Measurements from ENCODE around the gene HDAC9.
A peak's percentile ranks its signal among the peaks of the same experiment; 100 is the strongest.

Gene HDAC9

GRCh38 chr7:18495412-18496340 lies at the start of gene HDAC9:
TSS of gene HDAC9 (plus strand) at chr7:18495749. CDS start at chr7:18496303, 554 bp downstream.
- no peak for TF ChIP-seq JUND (IDR thresholded peaks at IDR 0.05; ENCODE audit: low read depth)
- in situ Hi-C loops (cut with HindIII; ENCODE audit: low pct_unique_long_range_greater_than_20kb, low sequenced_read_pairs) = no loop called here
- DNase-seq (ENCODE audit: low read depth in 1 of 2, low spot score in 1 of 2) = peak in 1 of 2 experiments; percentile 41

GRCh38 chr7:18445916-18446520 lies 49.5 kb upstream of the HDAC9 start:
- TF ChIP-seq JUND (IDR thresholded peaks at IDR 0.05; ENCODE audit: low read depth) = no peak
- in situ Hi-C loops (cut with HindIII; ENCODE audit: low pct_unique_long_range_greater_than_20kb, low sequenced_read_pairs) = no loop called here
- DNase-seq (ENCODE audit: low read depth in 1 of 2, low spot score in 1 of 2) = no peak

- in situ Hi-C loops (cut with HindIII; ENCODE audit: low pct_unique_long_range_greater_than_20kb, low sequenced_read_pairs) = no loop called here
- no peak for DNase-seq (ENCODE audit: low read depth in 1 of 2, low spot score in 1 of 2)
- TF ChIP-seq JUND (IDR thresholded peaks at IDR 0.05; ENCODE audit: low read depth) = no peak
These were observed 45.5 kb upstream of the HDAC9 start for GRCh38 chr7:18450019-18450418.

- in situ Hi-C loops (cut with HindIII; ENCODE audit: low pct_unique_long_range_greater_than_20kb, low sequenced_read_pairs) = no loop called here
- DNase-seq (ENCODE audit: low read depth in 1 of 2, low spot score in 1 of 2) = no peak
- TF ChIP-seq JUND (IDR thresholded peaks at IDR 0.05; ENCODE audit: low read depth) = no peak
These were observed 39.9 kb upstream of the HDAC9 start for GRCh38 chr7:18455606-18456005.

GRCh38 chr7:18457832-18458231 lies 37.7 kb upstream of the HDAC9 start:
- in situ Hi-C loops (cut with HindIII; ENCODE audit: low pct_unique_long_range_greater_than_20kb, low sequenced_read_pairs) = no loop called here
- no peak for TF ChIP-seq JUND (IDR thresholded peaks at IDR 0.05; ENCODE audit: low read depth)
- DNase-seq (ENCODE audit: low read depth in 1 of 2, low spot score in 1 of 2) = no peak

GRCh38 chr7:18458830-18459229 lies 36.7 kb upstream of the HDAC9 start:
- TF ChIP-seq JUND (IDR thresholded peaks at IDR 0.05; ENCODE audit: low read depth) = no peak
- in situ Hi-C loops (cut with HindIII; ENCODE audit: low pct_unique_long_range_greater_than_20kb, low sequenced_read_pairs) = no loop called here
- peak in 1 of 2 experiments; percentile 63 for DNase-seq (ENCODE audit: low read depth in 1 of 2, low spot score in 1 of 2)

- TF ChIP-seq JUND (IDR thresholded peaks at IDR 0.05; ENCODE audit: low read depth) = no peak
- in situ Hi-C loops (cut with HindIII; ENCODE audit: low pct_unique_long_range_greater_than_20kb, low sequenced_read_pairs) = no loop called here
- DNase-seq (ENCODE audit: low read depth in 1 of 2, low spot score in 1 of 2) = peak in 1 of 2 experiments; percentile 38
These were observed 35.9 kb upstream of the HDAC9 start for GRCh38 chr7:18459484-18460245.

- in situ Hi-C loops (cut with HindIII; ENCODE audit: low pct_unique_long_range_greater_than_20kb, low sequenced_read_pairs) = no loop called here
- no peak for TF ChIP-seq JUND (IDR thresholded peaks at IDR 0.05; ENCODE audit: low read depth)
- DNase-seq (ENCODE audit: low read depth in 1 of 2, low spot score in 1 of 2) = no peak
These were observed 33.6 kb upstream of the HDAC9 start for GRCh38 chr7:18461785-18462467.

GRCh38 chr7:18464830-18465229 lies 30.7 kb upstream of the HDAC9 start:
- DNase-seq (ENCODE audit: low read depth in 1 of 2, low spot score in 1 of 2) = no peak
- no peak for TF ChIP-seq JUND (IDR thresholded peaks at IDR 0.05; ENCODE audit: low read depth)
- in situ Hi-C loops (cut with HindIII; ENCODE audit: low pct_unique_long_range_greater_than_20kb, low sequenced_read_pairs) = no loop called here

- no peak for DNase-seq (ENCODE audit: low read depth in 1 of 2, low spot score in 1 of 2)
- in situ Hi-C loops (cut with HindIII; ENCODE audit: low pct_unique_long_range_greater_than_20kb, low sequenced_read_pairs) = no loop called here
- TF ChIP-seq JUND (IDR thresholded peaks at IDR 0.05; ENCODE audit: low read depth) = no peak
These were observed 28.5 kb upstream of the HDAC9 start for GRCh38 chr7:18467011-18467410.

GRCh38 chr7:18468795-18469194 lies 26.8 kb upstream of the HDAC9 start:
- DNase-seq (ENCODE audit: low read depth in 1 of 2, low spot score in 1 of 2) = no peak
- in situ Hi-C loops (cut with HindIII; ENCODE audit: low pct_unique_long_range_greater_than_20kb, low sequenced_read_pairs) = no loop called here
- TF ChIP-seq JUND (IDR thresholded peaks at IDR 0.05; ENCODE audit: low read depth) = no peak

- no peak for TF ChIP-seq JUND (IDR thresholded peaks at IDR 0.05; ENCODE audit: low read depth)
- in situ Hi-C loops (cut with HindIII; ENCODE audit: low pct_unique_long_range_greater_than_20kb, low sequenced_read_pairs) = no loop called here
These were observed 26.2 kb upstream of the HDAC9 start for GRCh38 chr7:18469316-18469715.

More at GRCh38 chr7:18469316-18469715, 26.2 kb upstream of the HDAC9 start:
- no peak for DNase-seq (ENCODE audit: low read depth in 1 of 2, low spot score in 1 of 2)

Data from T47D (cell line).